ENCODE data around the gene CHRNA7.
"Not testable (repeated sequence)": the region's sequence is repeated elsewhere in the genome, so short reads cannot be mapped to it uniquely, and the experiment has no call there.

Gene CHRNA7

GRCh38 chr15:32131803-32132202, 101.5 kb downstream of the CHRNA7 start:
- no peak for DNase-seq (ENCODE audit: low read depth in 1 of 2, low spot score in 1 of 2)
- in situ Hi-C loops (cut with HindIII; ENCODE audit: low pct_unique_long_range_greater_than_20kb, low sequenced_read_pairs) = no loop called here
- no peak for TF ChIP-seq JUND (IDR thresholded peaks at IDR 0.05; ENCODE audit: low read depth)

- no peak for DNase-seq (ENCODE audit: low read depth in 1 of 2, low spot score in 1 of 2)
- in situ Hi-C loops (cut with HindIII; ENCODE audit: low pct_unique_long_range_greater_than_20kb, low sequenced_read_pairs) = no loop called here
- no peak for TF ChIP-seq JUND (IDR thresholded peaks at IDR 0.05; ENCODE audit: low read depth)
Measured at GRCh38 chr15:32132859-32133258, 102.5 kb downstream of the CHRNA7 start.

GRCh38 chr15:32134842-32135241, 104.5 kb downstream of the CHRNA7 start:
- in situ Hi-C loops (cut with HindIII; ENCODE audit: low pct_unique_long_range_greater_than_20kb, low sequenced_read_pairs) = no loop called here

DNA sequence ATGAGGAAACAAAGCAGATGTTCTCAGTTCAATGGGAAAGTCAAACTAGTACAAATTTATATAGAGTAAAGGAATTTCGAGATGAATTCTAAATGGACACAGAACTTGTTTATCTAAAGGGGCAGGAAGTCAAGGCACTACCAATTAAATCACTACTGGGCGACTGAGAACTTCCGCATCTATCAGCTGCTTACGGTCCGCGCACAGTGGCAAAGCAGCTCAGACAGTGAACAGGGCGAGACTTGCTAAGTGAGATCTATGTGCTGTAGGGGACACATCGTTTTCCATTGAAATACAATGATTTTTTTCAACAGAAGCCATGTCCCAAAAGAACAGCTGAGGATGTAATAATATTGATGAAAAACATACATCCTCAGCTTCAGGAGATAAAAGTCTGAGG, 105.0 kb downstream of the CHRNA7 start:
- no peak for DNase-seq (ENCODE audit: low read depth in 1 of 2, low spot score in 1 of 2)
- in situ Hi-C loops (cut with HindIII; ENCODE audit: low pct_unique_long_range_greater_than_20kb, low sequenced_read_pairs) = no loop called here
- TF ChIP-seq JUND (IDR thresholded peaks at IDR 0.05; ENCODE audit: low read depth) = no peak

More at GRCh38 chr15:32134842-32135241, 104.5 kb downstream of the CHRNA7 start:
- TF ChIP-seq JUND (IDR thresholded peaks at IDR 0.05; ENCODE audit: low read depth) = no peak
- DNase-seq (ENCODE audit: low read depth in 1 of 2, low spot score in 1 of 2) = no peak

- in situ Hi-C loops (cut with HindIII; ENCODE audit: low pct_unique_long_range_greater_than_20kb, low sequenced_read_pairs); DNase-seq (ENCODE audit: low read depth in 1 of 2, low spot score in 1 of 2): not testable (repeated sequence)
Measured at GRCh38 chr15:32145512-32145911, 115.2 kb downstream of the CHRNA7 start.

- in situ Hi-C loops (cut with HindIII; ENCODE audit: low pct_unique_long_range_greater_than_20kb, low sequenced_read_pairs) = no loop called here
- TF ChIP-seq JUND (IDR thresholded peaks at IDR 0.05; ENCODE audit: low read depth) = no peak
- no peak for DNase-seq (ENCODE audit: low read depth in 1 of 2, low spot score in 1 of 2)
Measured at GRCh38 chr15:32148833-32149555, 118.7 kb downstream of the CHRNA7 start.

GRCh38 chr15:32152574-32152973, 122.3 kb downstream of the CHRNA7 start:
- DNase-seq (ENCODE audit: low read depth in 1 of 2, low spot score in 1 of 2) = no peak
- in situ Hi-C loops (cut with HindIII; ENCODE audit: low pct_unique_long_range_greater_than_20kb, low sequenced_read_pairs) = no loop called here
- no peak for TF ChIP-seq JUND (IDR thresholded peaks at IDR 0.05; ENCODE audit: low read depth)

- in situ Hi-C loops (cut with HindIII; ENCODE audit: low pct_unique_long_range_greater_than_20kb, low sequenced_read_pairs); DNase-seq (ENCODE audit: low read depth in 1 of 2, low spot score in 1 of 2): not testable (repeated sequence)
Measured at GRCh38 chr15:32153868-32154623, 123.7 kb downstream of the CHRNA7 start.

DNA sequence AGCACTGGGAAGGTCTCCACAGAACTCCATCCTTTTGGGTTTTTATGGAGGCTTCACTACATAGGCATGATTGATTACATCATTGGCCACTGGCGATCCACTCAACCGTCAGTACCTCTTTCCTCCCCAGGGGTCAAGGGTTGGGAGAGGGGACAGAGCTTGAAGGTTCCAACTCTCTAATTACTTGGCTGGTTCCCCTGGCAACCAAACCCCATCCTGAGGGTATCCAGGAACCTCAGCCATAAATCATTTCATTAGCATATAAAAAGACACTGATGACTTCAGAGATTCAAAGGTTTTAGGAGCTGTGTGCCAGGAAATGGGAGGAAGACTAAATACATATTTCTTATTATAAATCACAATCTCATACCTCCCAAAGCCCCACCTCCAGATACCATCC, 131.8 kb downstream of the CHRNA7 start:
- in situ Hi-C loops (cut with HindIII; ENCODE audit: low pct_unique_long_range_greater_than_20kb, low sequenced_read_pairs); DNase-seq (ENCODE audit: low read depth in 1 of 2, low spot score in 1 of 2): not testable (repeated sequence)

DNA sequence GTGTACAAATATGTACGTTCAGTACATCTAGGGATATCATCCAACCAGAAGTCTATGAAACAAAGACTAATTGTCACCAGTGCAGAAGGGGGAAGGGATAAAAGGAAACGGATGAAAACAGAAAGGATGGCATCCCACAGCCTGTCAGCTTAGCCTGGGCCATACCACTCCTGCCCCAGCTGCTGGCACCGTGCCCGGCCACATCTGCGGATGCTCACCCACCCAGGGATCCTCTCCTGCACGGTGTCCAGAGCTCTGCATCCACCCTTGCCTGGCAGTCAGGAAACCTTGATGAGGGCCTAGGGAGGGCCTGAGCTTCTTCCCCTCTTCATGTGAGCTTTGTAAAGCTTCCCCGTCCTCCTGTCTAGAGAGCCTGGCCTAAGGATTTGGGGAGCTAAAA, 133.8 kb downstream of the CHRNA7 start:
- in situ Hi-C loops (cut with HindIII; ENCODE audit: low pct_unique_long_range_greater_than_20kb, low sequenced_read_pairs) = not testable (repeated sequence)

GRCh38 chr15:32164747-32165146, 134.4 kb downstream of the CHRNA7 start:
- in situ Hi-C loops (cut with HindIII; ENCODE audit: low pct_unique_long_range_greater_than_20kb, low sequenced_read_pairs) = not testable (repeated sequence)

More for the DNA sequence above, 133.8 kb downstream of the CHRNA7 start:
- not testable (repeated sequence) for DNase-seq (ENCODE audit: low read depth in 1 of 2, low spot score in 1 of 2)

DNA sequence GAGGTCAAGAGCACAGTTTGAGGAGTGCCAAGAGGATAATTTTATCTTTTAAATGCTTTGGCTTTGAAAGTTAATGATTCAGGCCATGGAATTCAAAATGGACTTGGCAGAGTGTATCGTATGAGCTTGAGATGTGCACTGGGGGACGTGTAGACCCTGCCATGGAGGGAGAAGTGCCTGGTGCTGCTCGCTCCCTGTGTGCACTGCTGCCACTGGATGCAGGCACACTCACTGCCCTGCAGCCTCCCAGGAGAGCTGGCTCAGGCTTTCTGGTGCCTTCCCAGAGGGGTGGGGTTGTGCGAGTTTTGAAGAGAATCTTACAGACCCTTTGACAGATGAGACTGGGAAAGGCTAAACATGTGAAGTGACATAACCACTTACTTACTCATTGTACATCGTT, 135.5 kb downstream of the CHRNA7 start:
- DNase-seq (ENCODE audit: low read depth in 1 of 2, low spot score in 1 of 2); in situ Hi-C loops (cut with HindIII; ENCODE audit: low pct_unique_long_range_greater_than_20kb, low sequenced_read_pairs): not testable (repeated sequence)

More at GRCh38 chr15:32164747-32165146, 134.4 kb downstream of the CHRNA7 start:
- not testable (repeated sequence) for DNase-seq (ENCODE audit: low read depth in 1 of 2, low spot score in 1 of 2)

GRCh38 chr15:32166270-32166669, 136.0 kb downstream of the CHRNA7 start:
- in situ Hi-C loops (cut with HindIII; ENCODE audit: low pct_unique_long_range_greater_than_20kb, low sequenced_read_pairs); DNase-seq (ENCODE audit: low read depth in 1 of 2, low spot score in 1 of 2): not testable (repeated sequence)

DNA sequence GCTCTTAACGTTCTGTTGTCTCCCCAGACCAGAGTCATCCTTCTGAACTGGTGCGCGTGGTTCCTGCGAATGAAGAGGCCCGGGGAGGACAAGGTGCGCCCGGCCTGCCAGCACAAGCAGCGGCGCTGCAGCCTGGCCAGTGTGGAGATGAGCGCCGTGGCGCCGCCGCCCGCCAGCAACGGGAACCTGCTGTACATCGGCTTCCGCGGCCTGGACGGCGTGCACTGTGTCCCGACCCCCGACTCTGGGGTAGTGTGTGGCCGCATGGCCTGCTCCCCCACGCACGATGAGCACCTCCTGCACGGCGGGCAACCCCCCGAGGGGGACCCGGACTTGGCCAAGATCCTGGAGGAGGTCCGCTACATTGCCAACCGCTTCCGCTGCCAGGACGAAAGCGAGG, 137.6 kb downstream of the CHRNA7 start:
- in situ Hi-C loops (cut with HindIII; ENCODE audit: low pct_unique_long_range_greater_than_20kb, low sequenced_read_pairs); DNase-seq (ENCODE audit: low read depth in 1 of 2, low spot score in 1 of 2): not testable (repeated sequence)

DNA sequence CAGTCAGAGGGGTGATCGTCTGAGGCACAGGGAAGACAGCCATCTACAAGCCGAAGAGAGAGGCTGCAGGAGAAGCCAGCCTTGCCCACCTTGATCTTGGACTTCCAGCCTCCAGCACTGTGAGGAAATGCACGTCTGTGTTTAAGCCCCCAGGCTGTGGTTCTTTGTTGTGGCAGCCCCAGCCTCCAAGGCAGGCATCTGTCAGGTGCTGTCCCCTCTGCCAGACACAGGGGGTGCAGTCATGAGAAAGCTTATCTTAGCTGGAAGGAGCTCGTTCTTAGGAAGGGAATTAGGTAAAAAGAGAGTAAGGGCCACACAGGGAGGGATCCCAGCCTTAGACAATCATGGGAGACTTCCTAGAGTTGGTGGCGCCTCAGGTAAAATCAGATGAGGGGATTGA, 150.3 kb downstream of the CHRNA7 start:
- in situ Hi-C loops (cut with HindIII; ENCODE audit: low pct_unique_long_range_greater_than_20kb, low sequenced_read_pairs); DNase-seq (ENCODE audit: low read depth in 1 of 2, low spot score in 1 of 2): not testable (repeated sequence)

DNA sequence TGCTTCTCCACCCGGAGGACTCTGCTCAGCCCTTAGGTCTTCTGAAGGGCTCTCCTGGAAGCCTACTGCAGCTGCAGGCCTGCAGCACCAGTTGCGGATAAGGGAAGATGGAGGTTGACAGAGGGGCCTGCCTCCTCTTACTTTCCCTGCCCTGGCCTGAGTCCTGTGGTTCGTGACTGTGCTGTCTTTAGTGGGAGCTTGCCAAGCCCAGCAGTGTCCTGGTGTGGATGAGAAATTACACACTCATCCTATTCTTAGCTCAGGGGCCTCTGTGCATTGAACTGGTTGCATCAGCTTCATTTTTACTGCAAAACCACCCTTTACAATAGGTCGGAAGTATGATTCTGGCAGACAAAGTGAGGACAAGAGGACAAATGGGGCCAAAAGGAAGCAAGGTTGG, 163.5 kb downstream of the CHRNA7 start:
- DNase-seq (ENCODE audit: low read depth in 1 of 2, low spot score in 1 of 2); in situ Hi-C loops (cut with HindIII; ENCODE audit: low pct_unique_long_range_greater_than_20kb, low sequenced_read_pairs): not testable (repeated sequence)

GRCh38 chr15:32196206-32196605, 165.9 kb downstream of the CHRNA7 start:
- DNase-seq (ENCODE audit: low read depth in 1 of 2, low spot score in 1 of 2); in situ Hi-C loops (cut with HindIII; ENCODE audit: low pct_unique_long_range_greater_than_20kb, low sequenced_read_pairs): not testable (repeated sequence)

GRCh38 chr15:32198938-32199337, 168.6 kb downstream of the CHRNA7 start:
- in situ Hi-C loops (cut with HindIII; ENCODE audit: low pct_unique_long_range_greater_than_20kb, low sequenced_read_pairs); DNase-seq (ENCODE audit: low read depth in 1 of 2, low spot score in 1 of 2): not testable (repeated sequence)
